WERI-Rb-1 (cell line): ENCODE results near the gene SEZ6.

ENCODE experiments used
- DNase-seq: peaks from one replicate; pipeline ENCODE4 v3.0.0-alpha.2; 2020
- H3K27ac ChIP-seq: fragments of 250-450 bp; sonication (Bioruptor Pico); 2 replicates; pipeline ENCODE4 v1.5.1; 2020; ENCODE audit warnings: mild to moderate bottlenecking, moderate library complexity
- H3K27me3 ChIP-seq: fragments of 250-450 bp; sonication (Bioruptor Pico); 2 replicates; pipeline ENCODE4 v1.5.1; 2021; ENCODE audit warnings: mild to moderate bottlenecking, low read depth, moderate library complexity; ENCODE audit not compliant: insufficient read depth, severe bottlenecking
- H3K36me3 ChIP-seq: fragments of 250-450 bp; sonication (Bioruptor Pico); 2 replicates; pipeline ENCODE4 v1.5.1; 2020; ENCODE audit warnings: mild to moderate bottlenecking, moderate library complexity
- H3K4me3 ChIP-seq: 2 replicates; pipeline ENCODE4 v1.5.1; 2011; ENCODE audit warnings: low read depth, mild to moderate bottlenecking, control low read depth, low read length
- H3K9me3 ChIP-seq: fragments of 250-450 bp; sonication (Bioruptor Pico); 2 replicates; pipeline ENCODE4 v1.5.1; 2021; ENCODE audit warnings: mild to moderate bottlenecking, moderate library complexity; ENCODE audit not compliant: severe bottlenecking
- TF ChIP-seq, protein P1 (sequence below): IDR thresholded peaks from 2 replicates; pipeline ENCODE4 v1.5.1; 2011; ENCODE audit warnings: low read depth, mild to moderate bottlenecking, control low read depth, inconsistent platforms, low read length

The SEZ6 gene

DNA sequence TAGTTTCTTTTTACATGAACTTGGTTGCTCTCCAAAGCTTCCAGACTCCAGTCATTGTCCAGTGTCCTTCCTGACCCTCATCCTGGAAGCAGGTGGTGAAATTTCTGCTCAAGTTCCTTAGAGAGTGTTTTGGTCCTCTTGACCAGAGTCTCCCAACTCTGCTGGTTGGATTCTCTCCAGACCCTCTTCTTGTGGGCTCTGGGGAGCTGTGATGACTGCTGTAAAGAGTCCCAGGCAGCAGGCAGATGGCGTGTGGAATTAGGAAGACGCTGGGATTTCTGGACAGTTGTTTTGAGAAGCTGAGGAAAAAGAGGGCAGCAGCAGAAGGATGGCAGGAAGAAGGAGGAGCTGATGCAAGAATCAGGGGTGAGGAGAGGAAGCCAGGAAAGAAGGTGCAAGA is 1.6 kb upstream of the SEZ6 start:
- peak; percentile 44 for DNase-seq
- TF ChIP-seq, protein P1, sequence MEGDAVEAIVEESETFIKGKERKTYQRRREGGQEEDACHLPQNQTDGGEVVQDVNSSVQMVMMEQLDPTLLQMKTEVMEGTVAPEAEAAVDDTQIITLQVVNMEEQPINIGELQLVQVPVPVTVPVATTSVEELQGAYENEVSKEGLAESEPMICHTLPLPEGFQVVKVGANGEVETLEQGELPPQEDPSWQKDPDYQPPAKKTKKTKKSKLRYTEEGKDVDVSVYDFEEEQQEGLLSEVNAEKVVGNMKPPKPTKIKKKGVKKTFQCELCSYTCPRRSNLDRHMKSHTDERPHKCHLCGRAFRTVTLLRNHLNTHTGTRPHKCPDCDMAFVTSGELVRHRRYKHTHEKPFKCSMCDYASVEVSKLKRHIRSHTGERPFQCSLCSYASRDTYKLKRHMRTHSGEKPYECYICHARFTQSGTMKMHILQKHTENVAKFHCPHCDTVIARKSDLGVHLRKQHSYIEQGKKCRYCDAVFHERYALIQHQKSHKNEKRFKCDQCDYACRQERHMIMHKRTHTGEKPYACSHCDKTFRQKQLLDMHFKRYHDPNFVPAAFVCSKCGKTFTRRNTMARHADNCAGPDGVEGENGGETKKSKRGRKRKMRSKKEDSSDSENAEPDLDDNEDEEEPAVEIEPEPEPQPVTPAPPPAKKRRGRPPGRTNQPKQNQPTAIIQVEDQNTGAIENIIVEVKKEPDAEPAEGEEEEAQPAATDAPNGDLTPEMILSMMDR = no peak
- no peak overlapping the region for H3K4me3 ChIP-seq
- H3K27ac ChIP-seq = peak overlapping the region; percentile 51
- no peaks in the 10 kb centered on the region for H3K27me3 ChIP-seq
- peaks cover 9% of the 10 kb centered on the region for H3K36me3 ChIP-seq
- H3K9me3 ChIP-seq = no peaks in the 10 kb centered on the region

DNA sequence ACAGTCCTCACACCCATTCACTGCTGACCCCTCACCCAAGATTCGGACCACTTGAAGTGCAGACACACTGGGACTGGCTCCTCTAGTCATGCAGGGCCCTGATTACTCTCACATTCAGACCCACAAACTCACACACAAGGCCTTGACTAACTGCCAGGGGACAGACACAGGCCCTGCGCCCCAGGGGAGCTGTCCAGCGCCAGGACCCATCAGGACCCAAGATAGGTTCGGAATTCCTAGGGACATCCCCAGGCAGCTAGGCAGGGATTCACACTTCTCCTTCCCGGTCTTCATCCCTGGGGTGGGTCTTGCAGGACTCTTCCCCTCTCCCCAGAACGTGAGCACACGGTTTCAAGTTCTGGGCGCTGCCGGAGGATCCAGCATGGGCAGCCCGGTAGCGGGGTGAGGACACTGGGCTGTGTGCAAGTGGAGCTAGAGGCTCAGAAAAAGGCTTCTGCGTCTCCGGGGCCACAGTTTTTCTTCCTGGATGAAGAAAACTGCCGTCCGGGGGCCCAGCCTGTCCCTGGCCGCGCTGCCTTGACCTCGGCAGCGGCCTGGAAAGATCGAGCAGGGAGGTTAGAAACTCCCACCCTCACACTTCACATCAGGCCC is 1.6 kb downstream of the SEZ6 start:
- no peaks in the 10 kb centered on the region for H3K9me3 ChIP-seq
- H3K27ac ChIP-seq = peak overlapping the region; percentile 88
- no peak for DNase-seq
- no peaks in the 10 kb centered on the region for H3K27me3 ChIP-seq
- TF ChIP-seq, protein P1 = no peak
- H3K36me3 ChIP-seq = peaks cover 24% of the 10 kb centered on the region
- H3K4me3 ChIP-seq = peak overlapping the region; percentile 83

DNA sequence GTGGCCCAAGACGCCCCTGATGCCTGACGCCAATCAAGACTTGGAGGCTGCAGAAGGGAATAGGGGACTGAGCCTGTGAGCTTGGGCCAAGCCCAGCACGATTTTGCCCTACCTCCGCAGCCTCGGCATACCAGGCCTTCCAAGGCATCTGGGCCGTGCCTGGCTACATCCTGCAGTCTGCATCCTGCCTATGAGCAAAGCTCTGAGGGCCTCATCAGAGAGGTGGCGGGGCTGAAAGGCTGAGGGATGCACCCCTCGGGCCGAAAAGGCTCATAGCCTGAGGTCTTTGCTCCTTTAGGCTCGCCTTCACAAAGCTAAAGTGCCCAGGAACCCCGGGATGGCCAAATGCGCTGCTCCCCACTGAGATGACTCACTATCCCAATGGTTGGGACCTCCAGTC is 2.5 kb downstream of the SEZ6 start:
- H3K36me3 ChIP-seq = peaks cover 28% of the 10 kb centered on the region
- no peak overlapping the region for H3K27ac ChIP-seq
- no peak overlapping the region for H3K4me3 ChIP-seq
- no peaks in the 10 kb centered on the region for H3K27me3 ChIP-seq
- TF ChIP-seq, protein P1 = no peak
- no peak for DNase-seq
- no peaks in the 10 kb centered on the region for H3K9me3 ChIP-seq

DNA sequence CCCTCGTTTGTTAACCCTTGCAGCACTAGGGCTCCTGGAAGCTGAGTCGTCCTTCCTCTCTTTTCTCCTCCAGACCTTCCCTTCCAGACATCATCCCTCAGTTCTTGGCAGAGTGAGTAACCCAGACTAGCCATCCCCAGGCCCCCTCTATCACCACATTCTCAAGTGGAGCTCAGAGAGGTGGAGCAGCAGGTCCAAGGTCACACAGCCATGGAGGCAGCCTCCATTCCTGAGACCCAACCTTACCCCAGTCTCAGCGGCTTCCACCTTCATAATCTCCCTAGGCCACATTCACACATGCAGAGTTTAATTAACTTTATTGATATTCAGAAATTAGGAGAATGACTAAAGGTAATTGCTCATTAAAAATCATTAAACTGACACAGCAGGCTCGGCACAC is 3.0 kb downstream of the SEZ6 start:
- TF ChIP-seq, protein P1 = no peak
- no peak overlapping the region for H3K27ac ChIP-seq
- H3K36me3 ChIP-seq = peaks cover 28% of the 10 kb centered on the region
- no peaks in the 10 kb centered on the region for H3K27me3 ChIP-seq
- DNase-seq = no peak
- no peaks in the 10 kb centered on the region for H3K9me3 ChIP-seq
- H3K4me3 ChIP-seq = no peak overlapping the region

DNA sequence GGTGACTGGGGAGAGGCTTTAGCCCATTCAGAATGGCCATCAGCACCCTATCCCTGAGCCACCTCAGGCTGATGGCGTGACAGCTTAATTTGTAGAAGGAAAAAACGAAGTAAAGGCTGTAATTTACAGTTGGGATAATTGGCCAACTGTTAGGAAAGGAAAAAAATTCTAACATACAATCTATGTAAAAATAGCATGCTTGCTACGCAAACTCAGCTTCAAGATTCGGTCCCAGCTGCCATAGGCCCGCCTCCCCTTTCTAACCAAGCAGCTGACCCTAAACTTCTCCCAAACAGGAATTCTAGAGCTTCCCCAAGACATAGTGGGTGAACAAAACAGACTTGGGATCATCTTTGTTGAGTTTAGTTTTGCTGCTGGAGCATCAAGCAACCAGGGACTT is 4.9 kb downstream of the SEZ6 start:
- DNase-seq = no peak
- Histone ChIP-seq H3K9me3 (no peaks in the 10 kb centered on the region), H3K4me3 (no peak overlapping the region), H3K27me3 (no peaks in the 10 kb centered on the region), H3K36me3 (peaks cover 39% of the 10 kb centered on the region), H3K27ac (no peak overlapping the region; the same call in 1 of the 2 replicates)
- TF ChIP-seq, protein P1 = no peak

DNA sequence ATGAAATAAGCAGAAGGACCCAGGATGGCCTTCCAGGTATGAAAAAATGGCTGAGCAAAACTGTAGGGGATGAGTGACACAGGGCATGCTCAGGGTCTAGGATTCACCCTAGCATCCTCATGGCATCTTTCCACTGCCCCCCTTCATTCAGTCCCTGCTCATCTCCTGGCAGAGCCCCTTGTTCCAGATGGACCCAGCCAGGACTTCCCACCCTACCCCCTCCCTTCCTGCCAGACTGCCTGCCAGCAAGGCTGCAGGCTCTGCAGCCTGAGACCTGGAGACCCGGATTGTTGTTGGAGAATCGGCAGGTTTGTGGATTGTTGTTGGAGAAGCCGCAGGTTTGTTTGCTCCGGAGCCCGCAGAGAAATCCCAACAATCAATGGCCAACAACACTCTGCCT is 6.6 kb downstream of the SEZ6 start:
- TF ChIP-seq, protein P1 = no peak
- no peak for DNase-seq
- no peaks in the 10 kb centered on the region for H3K9me3 ChIP-seq
- no peaks in the 10 kb centered on the region for H3K27me3 ChIP-seq
- H3K36me3 ChIP-seq = peaks cover 40% of the 10 kb centered on the region
- no peak overlapping the region for H3K27ac ChIP-seq
- no peak overlapping the region for H3K4me3 ChIP-seq
